Muscle layer of duodenum (tissue), 2 donors: ENCODE results near the gene SLC16A10.
"Not testable (repeated sequence)": the region's sequence is repeated elsewhere in the genome, so short reads cannot be mapped to it uniquely, and the experiment has no call there.

ENCODE experiments used
- H3K27ac ChIP-seq: one replicate; pipeline ENCODE4 v1.7.0; 2013; ENCODE audit warnings: mild to moderate bottlenecking, low read length
- H3K27me3 ChIP-seq: one replicate; pipeline ENCODE4 v1.7.0; 2013; ENCODE audit warnings: low read depth, mild to moderate bottlenecking, control low read depth, low read length
- H3K36me3 ChIP-seq, 2 donors: one replicate each; pipeline ENCODE4 v1.7.0; 2013; ENCODE audit warnings: low read length in 2 of 2, control low read depth in 1 of 2, mild to moderate bottlenecking in 1 of 2; ENCODE audit not compliant: insufficient read depth in 2 of 2, control insufficient read depth in 1 of 2
- H3K4me1 ChIP-seq, 2 donors: one replicate each; pipeline ENCODE4 v1.7.0; 2013; ENCODE audit warnings: low read length in 2 of 2, mild to moderate bottlenecking in 2 of 2, control low read depth in 1 of 2, moderate library complexity in 1 of 2; ENCODE audit not compliant: insufficient read depth in 2 of 2, control insufficient read depth in 1 of 2
- H3K4me3 ChIP-seq, 2 donors: one replicate each; pipeline ENCODE4 v1.7.0; 2013; ENCODE audit warnings: low read length in 2 of 2, low read depth in 1 of 2, mild to moderate bottlenecking in 1 of 2
- H3K9me3 ChIP-seq, 2 donors: one replicate each; pipeline ENCODE4 v1.7.0; 2013; ENCODE audit warnings: low read length in 2 of 2, control low read depth in 1 of 2, mild to moderate bottlenecking in 1 of 2; ENCODE audit not compliant: control insufficient read depth in 1 of 2
- donor health status: healthy.

Gene SLC16A10

DNA sequence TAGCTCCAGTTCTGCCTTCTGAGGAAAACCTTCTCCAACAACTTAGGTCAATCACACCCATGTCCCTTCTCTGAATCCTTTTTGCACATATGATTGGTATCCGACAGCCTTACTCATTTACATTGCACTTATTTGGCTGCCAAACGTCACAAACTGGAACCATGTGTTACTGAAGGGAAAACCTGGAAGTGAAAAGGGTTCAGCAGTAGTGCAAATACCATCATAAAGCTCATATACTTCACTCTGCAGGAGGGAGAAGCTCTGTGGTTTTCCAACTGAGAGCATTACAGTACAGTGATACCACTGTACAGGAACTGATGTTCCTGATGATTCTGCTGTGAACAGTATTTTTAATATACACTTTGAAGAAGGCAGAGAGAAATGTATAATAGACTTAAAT lies 87.8 kb downstream of the SLC16A10 start:
- Histone ChIP-seq H3K27me3 (no peaks in the 10 kb centered on the region), H3K9me3 (no peaks in the 10 kb centered on the region), H3K36me3 (no peaks in the 10 kb centered on the region), H3K4me1 (no peaks in the 10 kb centered on the region), H3K27ac (no peak overlapping the region), H3K4me3 (no peak overlapping the region)

DNA sequence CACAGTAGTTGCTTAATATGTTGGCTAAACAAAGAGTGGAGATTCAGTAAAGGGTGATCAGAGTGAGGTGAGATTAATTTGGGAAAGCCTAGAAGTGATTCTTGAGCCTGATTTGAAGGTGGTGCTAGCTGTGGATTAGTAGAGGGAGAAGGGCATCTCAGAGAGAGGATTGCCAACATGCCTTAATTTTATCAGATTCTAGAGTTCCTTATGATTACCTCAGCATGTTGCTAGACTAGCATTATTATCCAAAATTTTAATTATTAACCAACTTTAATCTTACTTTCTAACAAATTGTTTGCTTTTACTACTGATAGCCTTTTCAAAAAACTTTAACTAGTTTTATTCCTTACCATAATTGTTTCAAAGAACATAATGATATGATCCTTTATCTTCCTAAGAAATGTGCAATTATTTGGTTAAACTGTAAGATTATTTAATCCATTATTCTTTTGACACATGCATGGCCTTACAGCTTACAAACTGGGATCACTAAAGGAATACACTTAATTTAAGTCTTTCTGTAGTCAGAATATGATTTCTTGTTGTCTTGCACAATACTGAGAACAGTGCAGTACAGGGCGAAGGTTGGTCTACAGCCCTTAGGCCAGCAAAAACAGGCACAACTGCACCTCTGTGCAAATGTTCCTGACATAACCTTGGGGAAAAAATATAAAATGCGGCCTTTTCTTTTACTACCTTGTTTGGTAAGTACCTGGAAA lies 88.9 kb downstream of the SLC16A10 start:
- no peak overlapping the region for H3K4me3 ChIP-seq
- no peaks in the 10 kb centered on the region for H3K36me3 ChIP-seq
- H3K9me3 ChIP-seq: no peaks in the 10 kb centered on the region
- H3K27me3 ChIP-seq: no peaks in the 10 kb centered on the region
- H3K4me1 ChIP-seq: no peaks in the 10 kb centered on the region
- no peak overlapping the region for H3K27ac ChIP-seq

DNA sequence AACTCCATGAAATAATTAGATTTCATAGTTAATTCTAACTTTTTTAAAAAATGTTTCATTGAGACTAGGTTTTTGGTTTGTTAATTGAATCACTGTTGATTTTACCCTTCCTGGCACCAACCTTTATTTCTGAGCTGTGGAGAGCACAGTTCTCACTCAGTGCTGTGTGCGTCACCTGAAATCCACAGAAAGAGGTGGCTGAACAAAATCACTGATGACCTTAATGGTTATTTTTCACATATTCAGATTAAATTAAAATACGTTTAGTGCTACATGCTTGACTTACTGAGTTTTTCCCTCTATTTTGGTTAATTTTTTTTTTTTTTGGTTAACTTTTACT lies 89.4 kb downstream of the SLC16A10 start:
- Histone ChIP-seq H3K27me3 (no peaks in the 10 kb centered on the region), H3K4me1 (no peaks in the 10 kb centered on the region), H3K4me3 (no peak overlapping the region), H3K27ac (no peak overlapping the region), H3K9me3 (no peaks in the 10 kb centered on the region), H3K36me3 (no peaks in the 10 kb centered on the region)

DNA sequence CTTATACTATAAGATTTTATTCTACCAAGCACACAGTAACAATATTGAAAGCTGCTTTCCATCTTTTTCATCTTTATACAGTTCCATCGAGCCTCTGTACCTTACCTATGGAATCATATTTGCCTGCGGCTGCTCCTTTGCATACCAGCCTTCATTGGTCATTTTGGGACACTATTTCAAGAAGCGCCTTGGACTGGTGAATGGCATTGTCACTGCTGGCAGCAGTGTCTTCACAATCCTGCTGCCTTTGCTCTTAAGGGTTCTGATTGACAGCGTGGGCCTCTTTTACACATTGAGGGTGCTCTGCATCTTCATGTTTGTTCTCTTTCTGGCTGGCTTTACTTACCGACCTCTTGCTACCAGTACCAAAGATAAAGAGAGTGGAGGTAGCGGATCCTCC lies 89.8 kb downstream of the SLC16A10 start:
- H3K9me3 ChIP-seq: no peaks in the 10 kb centered on the region
- H3K4me3 ChIP-seq: no peak overlapping the region
- H3K36me3 ChIP-seq: no peaks in the 10 kb centered on the region
- H3K4me1 ChIP-seq: no peaks in the 10 kb centered on the region
- no peaks in the 10 kb centered on the region for H3K27me3 ChIP-seq
- H3K27ac ChIP-seq: no peak overlapping the region

DNA sequence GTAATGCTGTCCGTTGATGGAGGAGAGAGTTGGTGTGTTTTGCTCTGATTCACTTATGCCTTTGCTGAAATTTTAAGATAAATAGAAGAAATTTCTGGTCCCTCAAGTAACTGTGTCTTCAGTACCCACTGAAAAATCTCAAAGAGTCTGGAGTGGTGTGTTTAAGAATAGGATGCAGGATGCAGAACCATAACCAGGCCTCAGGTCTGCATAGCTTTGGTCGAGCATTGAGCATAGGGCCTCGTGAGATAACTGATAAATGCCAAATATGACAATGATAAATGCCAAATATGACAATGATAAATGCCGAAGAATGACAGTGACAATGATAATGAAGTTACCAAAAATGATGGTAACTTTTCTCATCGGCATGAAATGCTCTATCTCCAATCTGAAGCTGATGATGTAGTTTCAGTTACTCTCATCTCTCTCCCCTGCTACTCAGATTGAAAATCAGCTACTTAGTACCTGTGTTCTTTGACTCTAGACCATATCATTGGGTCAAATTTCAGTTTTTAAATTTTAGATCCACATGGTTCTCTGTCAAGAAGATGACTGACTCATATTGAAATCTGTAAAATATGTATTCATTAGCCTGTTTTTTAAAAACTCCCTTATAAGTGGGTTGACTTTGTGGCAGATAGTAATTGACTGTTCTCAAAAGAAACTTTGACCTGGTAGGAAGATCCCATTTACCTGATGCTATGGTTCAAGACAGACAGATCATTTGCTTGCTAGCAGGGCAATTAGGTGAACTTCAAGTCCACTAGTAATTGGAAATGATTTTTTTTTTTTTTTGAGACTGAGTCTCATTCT lies 96.6 kb downstream of the SLC16A10 start:
- no peaks in the 10 kb centered on the region for H3K36me3 ChIP-seq
- no peak overlapping the region for H3K4me3 ChIP-seq
- H3K4me1 ChIP-seq: no peaks in the 10 kb centered on the region
- H3K27me3 ChIP-seq: no peaks in the 10 kb centered on the region
- H3K27ac ChIP-seq: no peak overlapping the region
- H3K9me3 ChIP-seq: no peaks in the 10 kb centered on the region

DNA sequence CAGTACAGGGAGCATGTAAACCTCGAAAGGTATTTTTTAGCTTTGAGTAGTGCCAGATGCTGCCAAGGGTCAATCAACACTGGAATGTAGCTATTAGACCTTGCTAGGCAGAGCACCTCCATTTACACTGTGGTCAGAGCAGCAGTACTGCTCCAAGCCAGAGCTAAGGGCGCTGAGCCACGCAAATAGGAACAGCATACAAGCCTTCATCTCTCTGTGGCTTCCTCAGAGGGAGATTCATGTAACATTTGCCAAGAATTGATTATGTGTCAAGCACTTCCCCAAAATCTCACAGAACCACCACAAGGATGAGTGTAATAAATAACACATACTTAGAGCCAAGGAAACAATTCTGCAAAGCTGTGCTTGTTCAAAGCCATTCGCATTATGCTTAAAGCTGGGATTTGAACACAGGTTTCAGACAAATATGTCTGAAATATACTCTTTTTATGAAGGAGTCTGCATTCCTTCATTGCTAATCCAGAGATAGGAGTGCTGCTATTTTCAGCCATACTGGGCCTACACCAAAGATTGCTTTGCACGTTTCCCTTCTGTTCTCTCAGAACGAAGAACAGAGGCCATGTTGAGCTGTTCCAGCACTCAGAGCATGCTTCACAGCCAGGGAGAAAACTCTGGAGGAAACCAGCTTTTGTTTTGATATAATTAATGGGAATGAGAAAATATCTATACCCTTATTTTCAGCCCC lies 97.7 kb downstream of the SLC16A10 start:
- no peaks in the 10 kb centered on the region for H3K9me3 ChIP-seq
- H3K4me3 ChIP-seq: no peak overlapping the region
- H3K36me3 ChIP-seq: no peaks in the 10 kb centered on the region
- H3K4me1 ChIP-seq: no peaks in the 10 kb centered on the region
- no peak overlapping the region for H3K27ac ChIP-seq
- H3K27me3 ChIP-seq: no peaks in the 10 kb centered on the region

DNA sequence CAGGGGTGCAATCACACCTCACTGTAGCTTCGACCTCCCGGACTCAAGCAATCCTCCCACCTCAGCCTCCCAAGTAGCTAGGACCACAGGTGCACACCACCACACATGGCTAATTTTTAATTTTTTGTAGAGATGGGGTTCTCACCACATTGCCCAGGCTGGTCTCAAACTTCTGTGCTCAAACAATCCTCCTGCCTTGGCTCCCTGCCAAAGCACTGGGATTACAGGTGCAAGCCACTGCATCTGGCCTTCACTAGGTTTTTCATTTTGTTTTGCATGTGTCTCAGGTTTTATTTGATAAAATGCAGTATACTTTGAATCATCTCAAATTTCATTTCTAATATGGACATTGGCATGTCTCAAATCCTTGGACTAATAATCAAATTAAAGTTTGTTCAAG lies 98.7 kb downstream of the SLC16A10 start:
- Histone ChIP-seq H3K27me3 (no peaks in the 10 kb centered on the region), H3K36me3 (no peaks in the 10 kb centered on the region), H3K9me3 (no peaks in the 10 kb centered on the region), H3K4me3 (no peak overlapping the region), H3K27ac (no peak overlapping the region), H3K4me1 (no peaks in the 10 kb centered on the region)

DNA sequence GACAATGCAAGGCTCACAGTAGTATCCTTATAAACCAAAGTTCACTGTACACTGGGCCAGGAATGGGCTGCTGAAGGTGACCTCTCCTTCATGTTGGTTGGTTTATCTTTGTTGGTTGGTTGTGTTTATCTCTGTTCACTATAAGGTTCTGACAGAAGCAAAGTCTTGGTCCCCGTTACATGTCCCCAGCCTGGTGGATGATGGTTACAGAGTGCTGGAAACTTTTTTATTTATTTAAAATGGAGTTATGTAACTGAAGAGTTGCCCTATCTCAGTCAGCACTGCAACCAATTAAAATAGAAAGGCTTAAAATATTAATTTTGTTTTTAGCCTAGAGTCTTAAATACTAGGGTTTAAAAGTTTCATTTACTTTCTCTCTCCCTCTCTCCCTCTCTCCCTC lies 100.6 kb downstream of the SLC16A10 start:
- no peaks in the 10 kb centered on the region for H3K9me3 ChIP-seq
- no peaks in the 10 kb centered on the region for H3K36me3 ChIP-seq
- no peak overlapping the region for H3K4me3 ChIP-seq
- no peaks in the 10 kb centered on the region for H3K27me3 ChIP-seq
- H3K27ac ChIP-seq: no peak overlapping the region
- no peaks in the 10 kb centered on the region for H3K4me1 ChIP-seq

DNA sequence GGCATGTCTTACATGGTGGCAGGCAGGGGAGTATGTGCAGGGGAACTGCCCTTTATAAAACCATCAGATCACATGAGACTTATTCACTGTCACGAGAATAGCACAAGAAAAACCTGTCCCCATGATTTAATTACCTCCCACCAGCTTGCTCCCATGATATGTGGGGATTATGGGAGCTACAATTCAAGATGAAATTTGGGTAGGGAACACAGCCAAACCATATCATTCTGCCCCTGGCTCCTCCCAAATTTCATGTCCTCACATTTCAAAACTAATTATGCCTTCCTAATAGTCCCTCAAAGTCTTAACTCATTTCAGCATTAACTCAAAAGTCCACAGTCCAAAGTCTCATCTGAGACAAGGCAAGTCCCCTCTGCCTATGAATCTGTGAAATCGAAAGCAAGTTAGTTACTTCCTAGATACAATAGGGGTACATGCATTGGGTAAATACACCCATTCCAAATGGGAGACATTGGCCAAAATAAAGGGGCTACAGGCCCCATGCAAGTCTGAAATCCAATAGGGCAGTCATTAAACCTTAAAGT lies 102.4 kb downstream of the SLC16A10 start:
- not testable (repeated sequence) for H3K4me1 ChIP-seq, H3K27me3 ChIP-seq, H3K9me3 ChIP-seq, H3K27ac ChIP-seq, H3K36me3 ChIP-seq, H3K4me3 ChIP-seq

DNA sequence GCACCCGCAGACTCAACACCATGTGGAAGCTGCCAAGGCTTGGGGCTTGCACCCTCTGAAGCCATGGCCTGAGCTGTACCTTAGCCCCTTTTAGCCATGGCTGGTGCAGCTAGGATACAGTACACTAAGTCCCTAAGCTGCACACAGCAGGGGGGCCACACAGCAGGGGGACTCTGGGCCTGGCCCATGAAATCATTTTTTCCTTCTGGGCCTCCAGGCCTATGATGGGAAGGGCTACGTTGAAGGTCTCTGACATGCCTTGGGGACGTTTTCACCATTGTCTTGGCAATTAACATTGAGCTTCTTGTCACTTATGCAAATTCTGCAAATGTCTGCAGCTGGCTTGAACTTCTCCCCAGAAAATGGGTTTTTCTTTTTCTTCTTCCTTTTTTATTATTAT lies 103.3 kb downstream of the SLC16A10 start:
- Histone ChIP-seq H3K27me3 (no peaks in the 10 kb centered on the region), H3K27ac (no peak overlapping the region), H3K4me3 (no peak overlapping the region), H3K36me3 (no peaks in the 10 kb centered on the region), H3K4me1 (no peaks in the 10 kb centered on the region), H3K9me3 (no peaks in the 10 kb centered on the region)

DNA sequence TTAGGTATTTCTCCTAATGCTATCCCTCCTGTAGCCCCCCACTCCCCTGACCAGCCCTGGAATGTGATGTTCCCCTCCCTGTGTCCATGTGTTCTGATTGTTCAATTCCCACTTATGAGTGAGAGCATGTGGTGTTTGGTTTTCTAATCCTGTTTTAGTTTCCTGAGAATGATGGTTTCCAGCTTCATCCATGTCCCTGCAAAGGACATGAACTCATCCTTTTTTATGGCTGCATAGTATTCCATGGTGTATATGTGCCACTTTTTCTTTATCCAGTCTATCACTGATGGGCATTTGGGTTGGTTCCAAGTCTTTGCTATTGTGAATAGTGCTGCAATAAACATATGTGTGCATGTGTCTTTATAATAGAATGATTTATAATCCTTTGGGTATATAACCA lies 103.8 kb downstream of the SLC16A10 start:
- not testable (repeated sequence) for H3K4me1 ChIP-seq, H3K36me3 ChIP-seq, H3K9me3 ChIP-seq, H3K27me3 ChIP-seq, H3K27ac ChIP-seq, H3K4me3 ChIP-seq
